GM19328 (cell line): ENCODE data around the gene RAB30.

ENCODE experiments used
- ATAC-seq: cut with Tn5 transposase; IDR thresholded peaks from one replicate; pipeline ENCODE4 v1.9.1; 2021; ENCODE audit warnings: mild to moderate bottlenecking, moderate library complexity; ENCODE audit not compliant: unreplicated experiment

The RAB30 gene

DNA sequence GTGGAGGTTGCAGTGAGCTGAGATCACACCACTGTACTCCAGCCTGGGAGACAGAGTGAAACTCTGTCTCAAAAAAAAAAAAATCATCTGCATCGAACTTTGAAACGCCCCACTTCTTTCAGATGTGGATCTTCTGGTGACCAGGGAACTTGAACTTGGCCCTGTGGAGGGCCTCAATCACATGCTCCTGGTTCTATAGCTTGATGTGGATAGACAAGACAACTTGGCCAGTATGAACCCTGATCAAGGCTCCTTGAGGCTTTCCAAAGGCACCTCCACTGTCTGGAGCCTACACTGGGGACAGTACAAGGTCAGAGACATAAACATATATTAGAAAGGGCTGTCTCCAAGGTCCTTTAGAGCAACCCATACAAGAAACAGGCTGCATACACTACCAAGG is 30.6 kb downstream of the RAB30 start:
- no peak for ATAC-seq

DNA sequence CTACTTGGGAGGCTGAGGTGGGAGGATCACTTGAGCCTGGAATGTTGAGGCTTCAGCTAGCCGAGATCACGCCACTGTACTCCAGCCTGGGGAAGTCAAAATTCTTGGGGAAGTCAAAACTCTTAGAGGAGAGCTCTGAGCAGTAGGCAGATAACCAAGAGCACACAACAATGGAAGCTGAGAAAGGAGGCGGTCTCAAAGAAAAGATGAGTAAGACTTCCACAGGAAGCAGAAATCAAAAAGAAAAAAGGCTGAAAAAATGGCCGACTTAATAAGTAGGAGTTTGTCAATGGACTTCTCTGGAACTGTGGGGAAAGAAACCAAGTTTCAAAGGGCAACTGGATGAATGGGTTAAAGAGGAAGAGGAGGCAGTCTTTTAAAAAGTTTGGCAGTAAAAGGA is 32.1 kb downstream of the RAB30 start:
- no peak for ATAC-seq

DNA sequence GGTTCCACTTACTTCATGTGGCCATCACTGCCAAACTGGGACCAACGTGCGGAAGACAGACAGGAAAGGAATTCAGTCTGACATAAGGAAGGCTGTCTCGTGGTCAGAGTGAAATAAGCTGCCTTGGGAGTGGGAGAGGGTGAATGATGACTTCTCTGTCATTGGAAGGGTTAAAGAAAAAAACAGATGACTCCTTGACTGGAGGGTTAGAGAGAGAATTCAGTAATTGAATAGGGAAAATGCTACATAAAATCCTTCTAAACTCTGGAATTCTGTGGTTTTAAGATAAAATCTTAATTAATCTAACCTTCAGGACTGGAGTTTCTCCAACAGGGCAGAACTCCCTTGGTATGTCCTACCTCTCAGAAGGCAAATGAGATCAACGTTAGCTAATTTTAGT is 33.8 kb downstream of the RAB30 start:
- ATAC-seq: no peak

DNA sequence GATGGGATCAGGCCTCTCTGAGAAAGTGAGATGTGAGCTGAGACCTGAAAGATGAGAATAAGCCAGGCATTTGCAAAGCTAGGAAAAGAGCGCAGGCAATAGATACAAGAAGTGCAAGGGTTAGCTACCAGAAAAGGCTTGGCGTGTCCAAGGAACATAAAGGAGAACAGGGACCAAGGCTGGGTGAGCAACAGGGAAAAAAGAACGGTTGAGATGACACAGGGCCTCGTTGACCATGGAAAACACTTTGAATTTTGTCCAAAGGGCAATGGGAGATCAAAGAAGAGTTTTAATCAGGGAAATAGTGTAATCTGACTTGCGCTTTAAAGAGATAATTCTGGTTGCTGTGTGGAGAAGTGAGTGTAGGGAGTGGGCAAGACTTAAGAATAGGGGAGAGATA is 35.0 kb downstream of the RAB30 start:
- no peak for ATAC-seq

DNA sequence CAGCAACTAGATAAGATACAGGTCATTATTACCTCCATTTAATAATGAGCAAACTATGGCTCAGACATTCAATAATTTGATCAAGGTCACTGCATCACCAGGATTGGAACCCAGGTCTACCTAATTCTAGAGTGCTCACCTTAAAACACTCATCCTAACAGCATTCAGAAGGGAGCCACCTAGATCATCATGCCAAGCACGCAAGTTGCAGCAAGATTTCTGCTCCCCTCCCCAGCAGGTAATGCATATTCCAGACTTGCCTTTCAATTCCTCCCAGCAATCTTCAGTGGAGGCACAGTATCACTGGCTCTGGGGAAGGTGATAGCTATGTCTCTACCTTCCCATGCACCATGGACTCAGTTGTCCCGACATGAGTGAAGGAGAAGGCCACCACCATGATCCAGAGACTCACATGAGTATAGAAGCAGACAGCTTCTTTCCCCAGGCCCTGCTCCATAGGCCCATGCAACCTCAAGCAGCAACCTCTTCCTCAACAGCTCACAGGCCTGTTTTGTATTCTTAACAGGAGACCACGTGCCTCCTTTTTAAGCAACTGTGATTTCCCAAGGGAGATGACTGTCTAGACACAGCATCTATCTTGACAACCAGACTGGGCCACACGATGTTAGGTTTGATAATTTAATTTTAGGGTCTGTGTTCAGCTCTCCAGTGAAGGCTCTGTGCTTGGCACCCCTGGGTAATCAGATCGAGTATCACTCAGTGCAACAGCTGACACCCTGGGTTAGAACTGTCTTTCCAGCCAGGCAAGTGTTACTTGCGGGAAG is 36.4 kb downstream of the RAB30 start:
- ATAC-seq: peak; percentile 59

DNA sequence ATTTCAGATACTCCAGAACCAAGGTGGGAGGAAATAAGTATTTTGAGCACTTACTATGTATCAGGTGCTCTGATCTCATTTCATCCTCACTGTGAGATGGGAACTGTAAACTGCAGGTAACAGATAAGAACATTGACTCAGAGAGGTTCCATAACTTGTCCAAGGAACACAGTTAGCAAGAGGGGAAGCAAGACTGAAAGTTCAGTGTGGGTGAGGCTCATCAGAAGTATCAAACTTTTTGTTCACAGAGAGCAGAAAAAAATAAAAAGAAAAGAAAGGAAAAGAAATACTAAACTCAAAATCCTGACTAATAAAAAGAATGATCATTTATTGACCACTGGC is 37.1 kb downstream of the RAB30 start:
- ATAC-seq: no peak

DNA sequence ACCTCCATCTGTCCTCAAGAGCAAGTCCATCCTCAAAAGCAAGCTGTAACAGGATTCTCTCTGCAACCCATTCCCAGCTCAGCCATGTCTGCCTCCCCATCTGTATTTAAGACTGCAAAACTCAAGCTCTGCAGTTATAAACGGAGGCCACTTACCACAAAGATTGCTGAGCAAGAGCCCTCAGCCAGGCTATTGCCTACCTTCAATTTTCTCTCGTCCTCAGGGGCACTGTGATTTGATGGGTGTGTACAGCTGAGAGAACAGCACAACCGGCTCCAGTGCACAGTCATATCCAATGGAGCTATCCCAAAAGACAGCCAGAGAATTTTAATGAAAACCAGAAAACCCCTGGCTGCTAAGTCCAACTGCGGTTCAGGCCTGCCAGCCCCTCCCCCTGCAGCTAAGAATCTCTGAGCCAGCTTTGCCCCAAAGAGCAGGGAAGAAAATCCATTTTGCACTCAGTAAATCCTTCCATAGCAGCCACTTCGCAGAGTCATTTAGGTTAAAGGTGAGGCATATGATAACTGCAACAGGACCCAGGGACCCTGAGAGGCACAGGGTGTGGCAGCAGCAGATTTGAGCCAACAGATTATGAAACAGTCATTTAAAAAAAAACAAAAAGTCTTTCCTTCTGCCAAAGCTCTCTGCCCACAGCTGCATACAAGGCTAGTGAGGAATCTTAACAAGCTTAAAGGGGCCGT is 37.6 kb downstream of the RAB30 start:
- no peak for ATAC-seq

DNA sequence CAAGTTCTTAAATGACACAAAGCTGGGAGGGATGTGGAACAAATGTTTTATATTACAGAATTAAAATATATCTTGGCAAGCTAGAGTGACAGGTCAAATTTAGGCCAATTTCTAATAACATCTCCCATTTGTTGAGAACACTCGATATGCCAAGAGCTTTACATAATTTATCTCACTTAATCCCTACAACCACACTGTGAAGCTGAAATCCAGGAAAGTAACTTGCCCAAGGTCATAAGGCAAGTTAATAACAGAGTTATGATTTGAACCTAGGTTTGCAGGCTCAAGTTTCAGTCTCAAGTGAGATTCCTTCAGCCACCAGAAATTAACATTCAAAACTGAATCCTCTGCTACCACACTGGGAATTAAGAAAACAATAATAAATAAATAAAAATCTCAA is 38.3 kb downstream of the RAB30 start:
- ATAC-seq: no peak

DNA sequence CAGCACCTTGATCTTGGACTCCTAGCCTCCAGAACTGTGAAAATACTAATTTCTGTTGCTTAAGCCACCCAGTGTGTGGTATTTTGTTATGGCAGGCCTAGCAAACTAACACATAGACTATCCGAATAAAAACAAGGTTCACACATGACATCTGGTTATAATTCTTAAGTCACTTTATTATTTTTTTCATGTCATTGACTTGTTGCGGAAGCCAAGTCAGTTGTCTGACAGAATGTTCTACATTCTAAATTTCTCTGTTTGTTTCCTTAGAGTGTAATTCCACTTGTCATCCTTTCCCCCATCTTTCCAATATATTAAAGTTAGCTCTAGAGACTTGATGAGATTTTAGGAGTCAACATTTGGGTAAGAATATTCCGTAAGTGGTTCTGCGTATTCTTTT is 40.6 kb downstream of the RAB30 start:
- ATAC-seq: no peak

DNA sequence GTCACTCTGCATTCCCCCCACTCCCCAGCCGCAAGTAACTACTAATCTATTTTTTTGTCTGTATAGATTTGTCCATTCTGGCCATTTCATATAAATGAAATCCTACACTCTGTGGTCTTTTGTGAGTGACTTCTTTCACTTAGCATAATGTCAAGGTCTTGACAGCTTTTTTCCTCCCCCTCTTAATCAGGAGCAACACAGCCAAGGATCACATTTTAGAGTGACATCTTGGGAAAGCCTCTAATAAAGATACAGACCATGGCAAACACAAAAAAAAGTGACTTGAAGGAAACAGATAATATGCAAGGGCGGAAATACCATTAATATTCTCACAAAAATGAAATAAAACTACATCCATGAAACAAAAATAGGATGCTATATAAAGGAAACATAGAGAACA is 43.9 kb downstream of the RAB30 start:
- ATAC-seq: no peak

DNA sequence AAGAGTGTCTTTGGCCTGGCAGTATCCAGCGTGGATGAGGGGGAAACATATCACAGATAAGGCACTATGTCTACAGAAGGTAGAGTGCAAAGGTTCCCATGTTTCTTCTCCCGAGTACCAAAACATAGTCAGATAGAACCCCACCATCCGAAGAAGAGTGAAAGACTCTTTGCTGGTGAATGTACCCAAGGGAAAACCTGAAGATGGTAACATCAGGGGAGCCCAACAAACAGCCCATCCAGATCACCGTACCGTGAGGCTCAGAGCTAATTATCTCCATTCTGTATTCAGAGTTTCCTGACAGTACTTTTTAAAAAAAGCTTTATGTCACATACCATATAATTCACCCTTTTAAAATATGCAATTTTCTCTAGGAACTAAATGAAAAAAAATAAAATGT is 44.4 kb downstream of the RAB30 start:
- ATAC-seq: no peak

DNA sequence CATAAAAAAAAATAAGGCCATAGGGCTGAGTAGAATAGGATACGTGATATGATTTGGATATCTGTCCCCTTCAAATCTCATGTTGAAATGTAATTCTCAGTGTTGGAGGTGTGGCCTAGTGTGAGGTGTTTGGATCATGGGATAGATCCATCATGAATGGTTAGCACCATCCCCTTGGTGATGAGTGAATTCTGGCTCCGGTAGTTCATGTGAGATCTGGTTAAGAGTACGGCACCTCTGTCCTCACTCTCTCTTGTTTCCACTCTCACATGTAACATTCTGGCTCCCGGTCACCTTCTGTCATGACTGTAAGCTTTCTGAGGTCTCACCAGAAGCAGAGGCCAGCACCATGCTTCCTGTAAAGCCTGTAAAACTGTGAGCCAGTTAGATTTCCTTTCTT is 45.5 kb downstream of the RAB30 start:
- no peak for ATAC-seq

DNA sequence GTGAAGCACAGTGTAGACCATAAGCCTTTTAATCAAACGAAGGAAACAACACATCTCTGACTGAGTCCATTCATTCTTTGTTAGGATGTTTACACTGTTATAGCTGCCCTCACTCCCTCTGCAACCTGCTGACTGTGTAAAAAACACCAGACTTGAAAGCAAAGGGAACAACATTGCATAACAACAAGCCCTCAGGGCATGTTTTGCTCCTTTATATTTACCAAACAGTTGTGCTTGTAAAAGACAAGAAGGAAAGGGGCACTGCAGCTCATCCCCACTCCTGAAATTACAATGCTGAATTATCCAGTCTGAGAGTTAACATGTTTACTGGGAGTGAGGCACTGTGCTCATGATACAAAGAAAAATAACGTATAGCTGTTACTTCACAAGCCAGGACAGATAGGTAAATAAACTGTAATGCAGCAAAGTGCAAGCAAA is 46.4 kb downstream of the RAB30 start:
- ATAC-seq: no peak

DNA sequence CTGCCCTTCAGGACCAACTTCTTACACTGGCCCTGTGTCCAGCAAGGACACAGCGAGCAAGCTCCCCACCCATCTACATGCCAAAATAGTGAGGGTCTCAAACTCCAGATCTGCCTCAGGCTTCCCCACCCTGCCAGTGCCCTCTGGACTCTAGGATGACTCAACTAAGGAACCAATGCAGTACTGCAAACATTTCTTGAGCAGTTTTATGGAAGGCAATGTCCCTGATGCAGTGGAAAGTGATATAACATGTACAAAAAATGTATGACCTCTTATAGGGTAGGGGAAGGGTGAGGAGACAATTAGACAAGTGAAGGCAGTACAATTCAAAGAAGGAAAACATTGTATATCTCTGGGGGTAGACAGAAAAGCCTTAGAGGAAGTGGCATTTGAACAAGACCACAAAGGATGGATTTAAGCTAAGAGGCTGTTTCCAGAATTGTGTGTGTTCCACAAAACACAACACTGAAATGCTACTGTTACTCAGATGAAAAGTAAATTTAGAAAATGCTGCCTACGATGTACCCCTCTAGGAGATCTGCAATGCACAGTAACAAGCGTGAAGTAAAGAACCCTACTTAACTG is 47.3 kb downstream of the RAB30 start:
- ATAC-seq: no peak

DNA sequence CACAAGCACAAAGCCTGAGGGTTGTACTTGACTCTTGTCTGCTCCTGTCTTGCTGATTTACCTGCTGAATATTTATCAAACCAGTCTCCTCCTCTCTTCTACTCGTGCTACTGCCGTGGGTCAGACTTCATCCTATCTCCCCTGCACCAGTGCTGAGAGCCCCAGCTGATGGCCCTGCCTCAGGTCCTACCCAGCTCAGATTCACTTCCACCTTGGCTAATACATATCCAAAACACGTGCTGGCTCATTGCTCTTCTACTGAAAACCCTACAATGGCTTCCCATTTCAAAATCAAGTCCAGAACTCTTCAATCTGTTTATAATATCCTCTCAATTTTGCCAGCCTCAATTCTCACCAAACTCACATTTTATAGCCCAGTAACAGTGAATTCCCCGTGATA is 48.3 kb downstream of the RAB30 start:
- no peak for ATAC-seq

DNA sequence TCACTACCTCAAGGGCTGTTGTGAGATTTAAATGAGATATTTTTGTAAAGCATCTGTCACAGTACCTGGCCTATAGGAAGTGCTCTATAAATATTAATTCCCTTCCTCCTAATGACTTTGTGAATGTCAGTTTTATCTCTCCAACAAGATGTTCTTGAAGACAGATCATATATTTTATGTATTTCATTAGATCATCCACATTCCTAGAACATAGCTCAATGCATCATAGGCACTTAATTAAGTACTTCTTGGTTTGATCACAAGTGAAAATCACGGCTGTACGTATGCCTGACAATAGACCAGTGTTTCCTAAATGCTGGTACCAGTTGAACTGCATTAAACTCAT is 49.9 kb downstream of the RAB30 start:
- no peak for ATAC-seq

DNA sequence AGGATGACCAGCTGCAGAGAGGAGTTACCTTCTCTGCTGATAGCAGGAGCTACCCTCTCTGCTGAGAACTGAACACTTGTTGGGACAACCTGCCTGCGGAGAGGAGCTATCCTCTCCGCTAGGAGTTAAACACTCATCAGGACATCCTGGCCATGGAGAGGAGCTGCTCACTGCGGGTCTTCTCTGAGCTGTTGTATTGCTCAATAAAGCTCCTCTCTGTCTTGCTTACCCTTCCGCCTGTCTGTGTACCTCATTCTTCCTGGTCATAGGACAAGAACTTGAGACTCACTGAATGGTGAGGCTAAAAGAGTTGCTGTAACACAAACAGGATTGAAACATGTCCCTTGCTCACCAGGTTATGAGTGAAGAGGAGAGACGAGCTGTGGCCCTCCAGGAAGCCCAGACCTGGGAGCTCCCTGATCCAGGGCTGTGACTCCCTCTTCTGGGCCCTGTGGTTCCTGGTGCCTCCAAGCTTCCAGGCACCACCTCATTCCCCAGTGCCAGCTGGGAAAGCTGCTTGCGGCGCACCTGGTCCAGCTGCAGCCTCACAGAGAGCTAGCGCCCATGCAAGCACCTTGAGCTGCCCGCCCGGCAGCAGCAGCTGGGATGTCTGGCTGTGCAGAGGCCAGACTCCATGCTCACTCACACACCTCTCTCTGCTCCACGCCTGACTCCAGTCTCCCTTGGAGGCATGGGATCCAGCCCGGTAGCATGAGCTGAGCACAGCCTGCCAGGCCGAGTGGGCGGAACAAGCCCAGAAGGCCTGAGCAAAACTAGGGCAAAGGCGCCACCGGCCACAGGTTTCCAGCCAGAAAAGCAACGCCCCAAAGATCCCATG is 50.5 kb downstream of the RAB30 start:
- ATAC-seq: no peak

DNA sequence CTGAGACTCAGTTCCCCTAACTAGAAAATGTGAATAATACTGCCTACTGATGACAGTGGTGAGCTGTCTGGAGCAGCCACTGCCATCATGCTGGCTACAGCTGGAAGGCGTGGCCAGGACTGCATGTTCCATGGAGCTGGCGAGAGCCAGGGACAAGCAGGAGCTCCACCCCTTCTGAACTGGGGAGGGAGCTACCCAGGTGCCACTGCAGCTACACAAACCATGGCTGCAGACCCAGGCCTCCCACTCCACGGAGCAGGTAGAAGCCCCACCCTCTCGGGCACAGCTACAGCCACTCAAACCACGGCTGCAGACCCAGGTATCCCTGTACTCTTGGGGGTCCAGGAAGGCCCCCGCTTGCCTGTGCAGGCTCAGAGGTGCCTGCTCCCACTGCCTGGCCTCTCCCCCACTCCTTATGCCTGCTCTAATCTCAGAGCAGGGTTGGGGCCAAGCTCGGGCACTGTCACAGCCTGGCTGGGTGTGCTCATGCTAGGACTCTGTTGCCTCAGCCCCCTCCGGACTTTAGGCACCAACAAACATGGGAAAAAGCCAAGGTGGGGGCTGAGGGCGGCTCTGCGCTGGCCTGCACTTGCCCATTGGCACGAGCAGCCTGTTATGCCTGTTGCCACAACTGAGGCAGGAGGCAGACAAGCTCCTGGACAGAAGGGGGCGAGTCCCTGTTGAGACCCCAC is 51.7 kb downstream of the RAB30 start:
- ATAC-seq: no peak

DNA sequence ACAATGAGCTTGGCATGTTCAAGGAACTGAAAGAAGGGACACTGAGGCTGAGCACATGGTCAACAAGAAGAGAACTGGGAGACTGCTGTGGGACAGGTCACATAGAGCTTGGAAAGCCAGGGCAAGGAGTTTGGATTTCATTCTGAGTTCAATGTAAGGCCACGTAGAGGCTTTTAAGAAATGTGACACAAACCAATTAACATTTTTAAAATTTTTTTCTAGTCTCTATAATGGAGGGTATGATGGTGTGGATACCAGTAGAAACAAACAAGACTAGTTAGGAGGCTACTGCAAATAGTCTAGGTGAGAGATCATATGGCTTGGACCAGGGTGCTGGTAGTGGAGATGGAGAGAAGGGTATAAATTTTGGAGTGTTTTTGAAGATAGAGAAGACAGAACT is 56.7 kb downstream of the RAB30 start:
- ATAC-seq: no peak

DNA sequence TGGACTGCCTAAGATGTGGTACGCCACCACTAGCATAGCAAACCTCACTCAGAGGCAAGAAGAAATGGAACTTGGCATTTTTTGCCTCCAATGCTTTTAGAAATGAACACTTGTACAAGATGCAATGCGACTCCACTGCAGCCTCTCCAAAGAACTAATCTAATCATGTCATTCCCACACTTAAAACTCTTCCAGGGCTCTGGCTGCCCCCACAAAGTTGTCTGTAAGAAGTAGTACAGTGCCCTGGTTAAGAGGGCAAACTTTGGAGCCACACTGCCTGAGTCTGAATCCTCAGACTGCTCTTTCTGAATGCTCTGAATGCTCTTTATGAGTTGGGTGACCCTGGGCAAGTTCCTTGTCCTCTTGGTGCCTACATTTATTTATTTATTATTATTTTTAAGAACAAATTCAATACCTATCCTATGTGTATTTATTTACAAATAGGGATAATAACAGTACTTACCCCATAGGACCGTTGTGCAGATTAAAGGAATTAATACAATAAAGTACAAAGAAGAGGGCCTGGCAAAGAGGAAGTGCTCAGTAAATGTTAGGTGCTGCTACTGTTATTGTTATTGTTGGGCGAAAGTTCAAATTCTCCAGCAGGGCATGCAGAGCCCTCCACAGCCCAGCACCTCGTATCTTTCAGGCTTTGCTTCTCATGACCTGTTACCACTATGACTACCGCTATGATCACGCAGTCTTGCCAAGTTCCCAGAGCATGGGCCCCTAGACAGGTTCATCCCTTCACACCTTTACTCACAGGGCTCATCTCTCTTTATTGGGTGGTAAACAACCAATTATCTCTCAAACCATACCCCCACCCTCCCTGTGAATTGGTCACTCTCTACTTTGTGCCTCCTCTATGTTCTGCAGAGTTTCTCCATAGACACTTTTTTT is 59.3 kb downstream of the RAB30 start:
- ATAC-seq: no peak
